A172 (cell line): Measurements from ENCODE around the gene DAPK3. TPM values are rescaled to one million over a fixed set of nuclear protein-coding genes. Genes with fewer than 3 reads are reported as not detected.
"Not testable (repeated sequence)": the region's sequence is repeated elsewhere in the genome, so short reads cannot be mapped to it uniquely, and the experiment has no call there.

ENCODE experiments used
- DNase-seq: peaks from one replicate; pipeline ENCODE4 v3.0.0-alpha.2; 2015; ENCODE audit warnings: low spot score
- total RNA-seq: library from RNA; depleted of rRNA; stranded (reverse); fragments of >200 nt; shearing (Covaris generic); gene quantifications from 2 replicates; pipeline ENCODE4 v1.2.3, GENCODE V29; 2014; rRNA removed

The DAPK3 gene
- total RNA-seq: 65.9 and 140 TPM in 2 replicates

DNA sequence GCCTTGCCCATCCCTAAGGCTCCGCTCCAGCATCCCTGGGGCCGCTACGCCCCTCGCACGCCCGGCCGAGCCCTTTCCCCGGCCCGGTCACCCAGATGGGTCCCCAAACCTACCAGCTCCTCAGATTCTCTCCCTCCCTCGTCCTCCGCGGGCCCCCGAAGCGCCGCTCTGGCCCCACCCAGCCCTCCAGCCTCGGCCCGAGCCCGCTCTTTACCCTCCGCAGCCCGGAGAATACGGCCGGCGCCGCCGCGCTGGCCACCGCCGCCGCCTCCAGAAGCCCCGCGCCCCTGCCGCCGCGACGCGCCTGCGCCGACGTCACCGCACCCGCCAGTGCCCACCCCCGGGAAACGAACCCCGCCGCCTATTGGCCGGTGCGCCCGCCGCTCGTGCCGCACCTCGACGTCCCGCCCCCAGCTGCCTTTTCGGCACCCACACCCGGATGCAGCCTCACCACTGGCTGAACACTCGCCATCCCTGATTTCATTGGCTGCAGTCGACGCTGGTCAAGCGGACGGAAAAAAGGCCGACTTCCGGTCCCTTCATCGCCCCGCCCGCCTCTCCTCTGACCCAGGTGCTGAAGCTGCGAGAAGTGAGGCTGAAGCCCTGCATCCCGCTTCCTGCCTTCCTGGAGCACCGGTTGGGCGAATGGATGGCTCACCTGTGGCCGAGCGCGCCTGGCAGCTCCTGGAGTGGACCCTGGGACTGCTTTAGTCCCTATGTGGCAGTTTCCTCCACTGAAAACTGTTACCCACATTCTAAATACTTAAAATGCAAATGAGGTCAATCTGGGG lies at the start of gene DAPK3:
TSS of gene DAPK3 (minus strand) at position 292 of the 791 bp plus-strand sequence. CDS start 1,364 bp downstream, outside the sequence.
- peak; percentile 98 for DNase-seq

DNA sequence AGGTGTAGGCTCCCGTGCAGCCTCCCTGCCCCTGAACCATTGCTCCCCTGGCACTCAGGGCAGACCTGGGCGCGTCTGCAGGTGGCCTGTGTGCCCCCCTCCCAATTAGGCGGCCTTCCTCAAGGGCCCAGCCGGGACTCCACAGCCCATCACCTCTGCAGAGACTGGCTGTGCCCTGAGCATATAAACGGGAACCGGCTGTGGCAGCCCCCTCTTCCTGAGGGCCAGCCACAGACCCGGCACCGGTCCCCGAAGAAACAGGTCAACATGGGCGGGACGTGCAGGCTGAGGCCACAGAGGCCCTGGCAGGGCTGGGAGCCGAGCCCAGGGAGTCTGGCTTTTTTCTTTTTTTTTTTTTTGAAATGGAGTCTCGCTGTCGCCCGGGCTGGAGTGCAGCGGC lies 48.7 kb upstream of the DAPK3 start:
- DNase-seq: no peak

GRCh38 chr19:4018775-4019504 lies 48.0 kb upstream of the DAPK3 start:
- no peak for DNase-seq

- DNase-seq: no peak
Measured at GRCh38 chr19:4018140-4018613, 47.3 kb upstream of the DAPK3 start.

- DNase-seq: no peak
Measured at GRCh38 chr19:4016903-4017638, 46.2 kb upstream of the DAPK3 start.

DNA sequence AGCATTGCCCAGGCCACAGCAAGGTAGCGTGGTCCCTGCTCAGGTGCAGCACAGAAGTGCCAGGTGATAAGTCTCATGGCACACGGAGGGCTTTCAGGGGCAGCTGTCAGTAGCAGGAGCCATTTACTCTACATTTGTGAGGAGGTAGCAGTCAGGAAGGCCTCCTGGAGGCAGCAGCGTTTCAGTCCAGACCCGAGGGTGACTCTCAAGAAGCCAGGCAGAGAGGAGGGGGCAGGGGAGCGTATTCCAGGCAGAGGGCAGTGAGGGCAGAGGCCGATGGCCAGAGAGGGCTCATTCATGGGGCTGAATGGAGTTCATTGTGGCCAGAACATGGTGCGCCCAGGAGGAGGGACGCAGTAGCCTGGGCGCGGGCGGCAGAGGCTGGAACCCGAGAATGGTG lies 45.6 kb upstream of the DAPK3 start:
- no peak for DNase-seq

DNA sequence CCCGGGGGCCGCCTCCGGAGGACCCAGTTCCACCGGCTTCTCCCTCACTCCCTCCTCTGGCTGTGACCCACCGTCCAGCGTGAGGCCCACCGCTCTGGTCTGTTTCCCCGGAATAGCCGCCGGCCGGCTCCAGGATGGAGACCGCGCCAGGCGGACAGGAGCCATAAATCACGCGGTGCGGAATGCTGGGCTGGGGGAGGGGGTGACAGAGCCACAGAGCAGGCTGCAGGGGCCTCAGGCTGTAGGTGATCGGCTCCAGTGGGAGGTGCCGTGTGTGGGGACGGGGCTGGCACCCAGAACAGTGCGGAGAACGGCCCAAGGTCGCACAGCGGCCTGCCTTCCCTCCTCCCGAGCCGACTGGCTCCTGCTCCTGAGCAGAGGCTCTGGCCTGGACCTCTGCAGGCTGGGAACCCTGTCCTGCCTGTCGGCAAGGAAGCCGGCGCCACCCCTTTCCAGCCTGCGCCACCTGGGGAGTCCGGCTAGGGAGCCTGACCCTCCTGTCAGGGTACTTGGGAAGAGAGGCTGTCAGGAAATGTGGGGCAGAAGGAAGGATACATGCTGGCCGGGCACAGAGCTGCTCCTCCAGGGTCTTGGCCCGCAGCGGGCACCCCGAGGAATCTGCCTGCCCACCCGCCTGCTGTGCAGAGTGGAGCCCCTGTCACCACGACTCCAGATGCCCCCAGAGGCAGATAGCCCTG lies 45.0 kb upstream of the DAPK3 start:
- DNase-seq: no peak

- no peak for DNase-seq
Measured at GRCh38 chr19:4014541-4015491, 43.9 kb upstream of the DAPK3 start.

- DNase-seq: no peak
Measured at GRCh38 chr19:4013886-4014540, 43.1 kb upstream of the DAPK3 start.

- no peak for DNase-seq
Measured at GRCh38 chr19:4012975-4013634, 42.2 kb upstream of the DAPK3 start.

DNA sequence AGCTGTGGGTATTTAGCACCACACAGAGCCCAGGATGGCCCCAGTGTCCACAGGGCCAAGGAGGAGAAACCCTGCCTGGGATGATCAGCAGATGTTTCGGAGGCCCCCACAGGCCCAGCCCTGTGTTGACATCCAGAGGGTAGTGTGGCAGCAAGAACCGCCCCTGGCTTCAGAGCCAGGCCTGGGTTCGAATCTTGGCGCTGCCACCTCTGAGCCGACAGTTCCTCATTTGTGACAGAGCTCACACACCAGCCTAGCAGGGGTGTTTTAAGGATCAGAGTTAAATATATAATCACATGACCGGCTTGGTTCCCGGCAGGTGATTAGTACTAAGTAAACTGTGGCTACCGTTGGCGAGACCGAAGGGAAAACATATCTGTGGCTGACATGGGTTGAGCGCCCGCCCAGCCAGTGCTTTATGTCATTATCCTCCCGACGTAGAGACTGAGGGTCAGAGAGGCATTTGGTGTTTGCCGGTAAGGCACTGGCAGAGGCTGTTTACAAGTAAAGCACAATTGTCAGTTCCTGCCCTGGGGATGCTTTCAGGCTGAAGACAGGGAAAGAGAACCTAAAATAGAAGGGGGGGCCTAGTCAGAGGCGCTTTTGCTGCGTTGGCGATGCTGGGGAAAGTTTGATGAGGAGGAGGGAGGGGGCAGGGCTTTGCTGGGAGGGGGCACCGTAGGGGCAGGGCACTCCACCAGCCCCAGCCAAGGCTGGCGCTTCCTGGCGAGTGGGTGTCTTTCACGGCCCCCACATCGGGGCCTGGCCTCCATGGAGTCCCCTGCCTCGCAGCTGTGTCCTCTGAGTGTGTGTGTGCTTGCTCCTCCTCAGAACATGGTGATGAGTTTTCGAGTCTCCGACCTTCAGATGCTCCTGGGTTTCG lies 41.4 kb upstream of the DAPK3 start:
- DNase-seq: no peak

DNA sequence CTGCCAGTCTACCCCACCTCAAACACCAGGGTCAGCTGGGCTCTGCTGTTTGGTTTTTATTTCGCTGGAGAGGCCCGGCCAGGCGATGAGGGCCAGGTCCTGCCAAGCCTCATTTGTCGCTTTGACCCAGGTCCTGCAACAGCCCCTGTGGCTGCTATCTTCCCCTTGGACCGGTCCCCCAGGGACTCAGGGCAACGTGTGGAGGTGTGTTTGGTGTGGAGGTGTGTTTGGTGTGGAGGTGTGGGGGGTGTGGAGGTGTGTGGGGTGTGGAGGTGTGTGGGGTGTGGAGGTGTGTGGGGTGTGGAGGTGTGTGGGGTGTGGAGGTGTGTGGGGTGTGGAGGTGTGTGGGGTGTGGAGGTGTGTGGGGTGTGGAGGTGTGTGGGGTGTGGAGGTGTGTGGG lies 40.5 kb upstream of the DAPK3 start:
- DNase-seq: not testable (repeated sequence)

DNA sequence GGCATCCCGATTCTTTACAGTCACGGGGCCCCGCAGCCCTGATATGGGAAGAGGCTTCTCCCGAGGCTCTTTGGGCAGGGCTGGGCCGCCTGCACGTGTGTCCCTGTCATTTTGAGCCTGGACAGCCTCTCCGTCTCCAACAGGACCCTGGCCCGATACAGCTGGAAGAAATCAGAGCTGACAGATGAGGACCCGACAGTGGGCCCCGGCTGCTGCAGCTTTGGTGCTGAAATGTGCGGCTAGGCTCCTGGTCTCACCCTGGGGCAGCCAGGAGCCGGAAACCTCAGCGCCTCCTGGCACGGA lies 39.9 kb upstream of the DAPK3 start:
- no peak for DNase-seq

DNA sequence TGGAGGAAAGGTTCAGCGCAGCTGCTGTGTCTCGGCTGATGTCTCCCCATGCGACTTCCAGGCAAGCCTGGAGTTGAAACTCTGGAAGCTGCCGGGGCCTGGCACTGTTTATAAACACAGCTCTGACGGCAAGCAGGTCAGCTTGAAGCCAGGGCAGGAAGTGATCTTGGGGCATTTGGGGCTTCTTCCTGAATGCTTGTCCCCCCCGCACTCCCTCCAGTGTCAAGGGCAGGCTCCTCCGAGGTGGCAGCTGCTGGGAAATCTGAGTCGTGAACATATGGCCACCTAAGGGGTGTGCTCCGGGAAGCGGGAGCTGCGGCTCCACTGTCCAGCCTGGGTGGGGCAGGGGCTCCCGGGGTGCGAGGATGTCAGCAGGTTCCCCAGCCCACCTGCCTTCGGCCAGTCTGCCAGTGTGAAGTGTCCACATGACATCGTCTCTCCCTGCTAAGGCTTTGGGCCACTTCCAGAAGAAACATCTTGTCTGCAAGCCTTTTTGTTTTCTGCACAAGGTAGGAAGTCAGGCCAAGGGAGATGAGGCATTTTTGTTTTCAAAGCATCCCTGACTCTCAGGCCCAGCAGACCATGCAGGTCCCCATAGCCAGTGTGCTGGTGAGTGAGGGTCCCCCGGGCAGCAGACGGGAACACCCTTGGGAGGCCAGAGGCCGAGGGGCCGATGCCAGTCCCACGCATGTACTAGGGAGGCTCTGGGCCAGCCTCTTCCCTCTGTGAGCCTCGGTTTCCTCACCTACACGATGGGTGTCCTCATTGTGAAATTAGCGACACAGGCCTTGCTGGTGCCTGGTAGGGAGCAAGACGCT lies 39.3 kb upstream of the DAPK3 start:
- DNase-seq: no peak

- no peak for DNase-seq
Measured at GRCh38 chr19:4007836-4008539, 37.1 kb upstream of the DAPK3 start.

- DNase-seq: peak; percentile 86
Measured at GRCh38 chr19:4007021-4007835, 36.3 kb upstream of the DAPK3 start, which contains the start of gene PIAS4. Gene PIAS4 (plus strand): TSS chr19:4007736. CDS start chr19:4007761, 25 bp downstream.
